Osteoblast (primary cell): Measurements from ENCODE around the gene SORCS2. TPM values are rescaled to one million over a fixed set of nuclear protein-coding genes. Genes with fewer than 3 reads are reported as not detected.

Source experiments
- DNase-seq: peaks from one replicate; pipeline ENCODE4 v3.0.0; 2011; ENCODE audit warnings: low spot score, mixed read lengths; ENCODE audit not compliant: insufficient read length; ENCODE audit errors: missing footprints
- H2AFZ ChIP-seq: 2 replicates; pipeline ENCODE4 v1.6.0; 2011; ENCODE audit warnings: mild to moderate bottlenecking, low read length
- H3K27ac ChIP-seq: 2 replicates; pipeline ENCODE4 v1.5.1; 2011; ENCODE audit warnings: mild to moderate bottlenecking, low read depth, low read length, moderate library complexity
- H3K27me3 ChIP-seq: 2 replicates; pipeline ENCODE4 v1.6.0; 2012; ENCODE audit warnings: mild to moderate bottlenecking, control low read depth, inconsistent platforms, low read length, moderate library complexity; ENCODE audit not compliant: insufficient read depth
- H3K36me3 ChIP-seq: 2 replicates; pipeline ENCODE4 v1.5.1; 2011; ENCODE audit warnings: mild to moderate bottlenecking, low read length, control low read depth, moderate library complexity; ENCODE audit not compliant: insufficient read depth
- H3K4me1 ChIP-seq: 2 replicates; pipeline ENCODE4 v1.5.1; 2011; ENCODE audit warnings: mild to moderate bottlenecking, low read length, control low read depth, moderate library complexity; ENCODE audit not compliant: insufficient read depth
- H3K4me2 ChIP-seq: 2 replicates; pipeline ENCODE4 v1.6.0; 2011; ENCODE audit warnings: mild to moderate bottlenecking, low read length; ENCODE audit not compliant: insufficient read depth
- H3K4me3 ChIP-seq: fragments of 200-600 bp; sonication (generic); 3 replicates; pipeline ENCODE4 v1.5.1; 2012; ENCODE audit warnings: mild to moderate bottlenecking, low read length, inconsistent platforms; ENCODE audit not compliant: insufficient read depth
- H3K79me2 ChIP-seq: 2 replicates; pipeline ENCODE4 v1.6.0; 2012; ENCODE audit warnings: mild to moderate bottlenecking, low read length, control low read depth, inconsistent platforms; ENCODE audit not compliant: insufficient read depth
- H3K9me3 ChIP-seq: 2 replicates; pipeline ENCODE4 v1.5.1; 2011; ENCODE audit warnings: low read depth, low read length, control low read depth
- H4K20me1 ChIP-seq: 2 replicates; pipeline ENCODE4 v1.6.0; 2012; ENCODE audit warnings: mild to moderate bottlenecking, low read length, control low read depth; ENCODE audit not compliant: insufficient read depth
- total RNA-seq: library from RNA; depleted of rRNA; stranded (reverse); fragments of >200 nt; gene quantifications from 2 replicates; pipeline ENCODE4 v1.2.3, GENCODE V29; 2012
- TF ChIP-seq, protein P1 (sequence below): IDR thresholded peaks from 2 replicates; pipeline ENCODE4 v1.5.1; 2011; ENCODE audit warnings: mild to moderate bottlenecking, low read depth, low read length, moderate library complexity; ENCODE audit errors: extremely low read depth

The SORCS2 gene
- total RNA-seq, 1 donor = 9.0 TPM

- Histone ChIP-seq H3K36me3 (no peaks in the 10 kb centered on the region), H3K27ac (no peak overlapping the region), H3K9me3 (peaks cover 3% of the 10 kb centered on the region), H3K79me2 (no peaks in the 10 kb centered on the region), H3K4me3 (no peak overlapping the region), H2AFZ (no peak overlapping the region), H3K27me3 (peaks cover 18% of the 10 kb centered on the region), H3K4me2 (no peak overlapping the region), H3K4me1 (no peaks in the 10 kb centered on the region), H4K20me1 (no peaks in the 10 kb centered on the region)
- TF ChIP-seq, protein P1, sequence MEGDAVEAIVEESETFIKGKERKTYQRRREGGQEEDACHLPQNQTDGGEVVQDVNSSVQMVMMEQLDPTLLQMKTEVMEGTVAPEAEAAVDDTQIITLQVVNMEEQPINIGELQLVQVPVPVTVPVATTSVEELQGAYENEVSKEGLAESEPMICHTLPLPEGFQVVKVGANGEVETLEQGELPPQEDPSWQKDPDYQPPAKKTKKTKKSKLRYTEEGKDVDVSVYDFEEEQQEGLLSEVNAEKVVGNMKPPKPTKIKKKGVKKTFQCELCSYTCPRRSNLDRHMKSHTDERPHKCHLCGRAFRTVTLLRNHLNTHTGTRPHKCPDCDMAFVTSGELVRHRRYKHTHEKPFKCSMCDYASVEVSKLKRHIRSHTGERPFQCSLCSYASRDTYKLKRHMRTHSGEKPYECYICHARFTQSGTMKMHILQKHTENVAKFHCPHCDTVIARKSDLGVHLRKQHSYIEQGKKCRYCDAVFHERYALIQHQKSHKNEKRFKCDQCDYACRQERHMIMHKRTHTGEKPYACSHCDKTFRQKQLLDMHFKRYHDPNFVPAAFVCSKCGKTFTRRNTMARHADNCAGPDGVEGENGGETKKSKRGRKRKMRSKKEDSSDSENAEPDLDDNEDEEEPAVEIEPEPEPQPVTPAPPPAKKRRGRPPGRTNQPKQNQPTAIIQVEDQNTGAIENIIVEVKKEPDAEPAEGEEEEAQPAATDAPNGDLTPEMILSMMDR = no peak
- DNase-seq = peak; percentile 36
These were observed 474.4 kb downstream of the SORCS2 start for GRCh38 chr4:7666744-7667143.

DNA sequence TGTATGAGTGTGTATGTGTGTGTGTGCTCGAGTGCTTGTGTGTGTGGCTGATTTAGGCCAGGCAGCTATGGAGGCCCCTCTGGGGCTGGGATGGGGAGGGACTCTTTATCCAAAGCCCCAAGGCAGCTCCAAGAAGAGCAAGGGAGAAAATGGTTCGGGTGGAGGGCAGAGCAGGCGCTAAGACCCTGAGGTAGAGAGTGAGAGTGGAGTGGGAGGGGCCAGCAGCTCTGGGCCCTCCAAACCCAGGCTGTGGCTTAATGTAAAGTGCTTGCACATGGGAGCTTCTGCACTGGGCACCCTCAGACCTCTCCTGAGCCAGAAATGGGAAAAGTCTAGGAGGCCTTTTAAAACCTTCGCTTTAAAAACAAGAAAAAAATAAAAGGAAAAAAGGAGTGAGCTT is 475.9 kb downstream of the SORCS2 start:
- Histone ChIP-seq H3K4me3 (no peak overlapping the region), H3K4me1 (no peaks in the 10 kb centered on the region), H3K27ac (no peak overlapping the region), H3K36me3 (no peaks in the 10 kb centered on the region), H3K79me2 (no peaks in the 10 kb centered on the region), H3K4me2 (no peak overlapping the region), H4K20me1 (no peaks in the 10 kb centered on the region), H3K27me3 (peaks cover 24% of the 10 kb centered on the region), H3K9me3 (peaks cover 3% of the 10 kb centered on the region), H2AFZ (no peak overlapping the region)
- DNase-seq = no peak
- TF ChIP-seq, protein P1 = no peak

GRCh38 chr4:7668826-7669225 is 476.5 kb downstream of the SORCS2 start:
- DNase-seq = peak; percentile 75
- Histone ChIP-seq H3K27me3 (peaks cover 26% of the 10 kb centered on the region), H3K4me2 (no peak overlapping the region), H2AFZ (no peak overlapping the region), H3K36me3 (no peaks in the 10 kb centered on the region), H3K27ac (no peak overlapping the region), H3K4me1 (no peaks in the 10 kb centered on the region), H4K20me1 (no peaks in the 10 kb centered on the region), H3K9me3 (peaks cover 3% of the 10 kb centered on the region), H3K4me3 (no peak overlapping the region), H3K79me2 (no peaks in the 10 kb centered on the region)
- TF ChIP-seq, protein P1 = no peak

DNA sequence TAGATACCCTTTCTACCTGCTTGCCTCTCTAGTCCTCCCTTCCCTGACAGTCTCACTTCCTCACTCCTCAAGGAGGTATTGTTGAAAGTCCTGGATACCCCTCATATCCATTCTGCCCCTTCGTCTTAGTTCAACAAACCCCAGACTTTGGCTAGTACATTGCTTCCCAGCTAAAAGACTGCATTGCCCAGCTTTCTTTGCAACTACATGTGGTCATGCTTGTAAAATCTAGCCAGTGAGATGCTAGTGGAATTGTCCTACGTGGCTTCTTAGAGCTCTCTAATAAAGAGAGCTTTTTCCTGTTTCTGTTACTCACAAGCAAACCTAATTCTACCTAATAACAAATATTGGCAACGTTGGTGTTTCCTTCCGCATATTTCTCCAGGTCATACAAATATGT is 480.3 kb downstream of the SORCS2 start:
- Histone ChIP-seq H3K27ac (no peak overlapping the region), H3K4me2 (no peak overlapping the region), H2AFZ (no peak overlapping the region), H3K9me3 (peaks cover 3% of the 10 kb centered on the region), H4K20me1 (no peaks in the 10 kb centered on the region), H3K36me3 (no peaks in the 10 kb centered on the region), H3K27me3 (peaks cover 35% of the 10 kb centered on the region), H3K79me2 (no peaks in the 10 kb centered on the region), H3K4me3 (no peak overlapping the region), H3K4me1 (no peaks in the 10 kb centered on the region)
- peak; percentile 66 for DNase-seq
- TF ChIP-seq, protein P1 = no peak
